ENCODE results near the gene RIPPLY1. TPM values are rescaled to one million over a fixed set of nuclear protein-coding genes. Genes with fewer than 3 reads are reported as not detected.
"Not testable (repeated sequence)": the region's sequence is repeated elsewhere in the genome, so short reads cannot be mapped to it uniquely, and the experiment has no call there.

Gene RIPPLY1
- total RNA-seq, 1 experiment from 2014 or later, result not detected

GRCh38 chrX:106912864-106913263, 9.7 kb upstream of the RIPPLY1 start:
- DNase-seq (ENCODE audit: low spot score), result no peak

GRCh38 chrX:106906361-106906760, 3.2 kb upstream of the RIPPLY1 start:
- DNase-seq (ENCODE audit: low spot score), result no peak

DNA sequence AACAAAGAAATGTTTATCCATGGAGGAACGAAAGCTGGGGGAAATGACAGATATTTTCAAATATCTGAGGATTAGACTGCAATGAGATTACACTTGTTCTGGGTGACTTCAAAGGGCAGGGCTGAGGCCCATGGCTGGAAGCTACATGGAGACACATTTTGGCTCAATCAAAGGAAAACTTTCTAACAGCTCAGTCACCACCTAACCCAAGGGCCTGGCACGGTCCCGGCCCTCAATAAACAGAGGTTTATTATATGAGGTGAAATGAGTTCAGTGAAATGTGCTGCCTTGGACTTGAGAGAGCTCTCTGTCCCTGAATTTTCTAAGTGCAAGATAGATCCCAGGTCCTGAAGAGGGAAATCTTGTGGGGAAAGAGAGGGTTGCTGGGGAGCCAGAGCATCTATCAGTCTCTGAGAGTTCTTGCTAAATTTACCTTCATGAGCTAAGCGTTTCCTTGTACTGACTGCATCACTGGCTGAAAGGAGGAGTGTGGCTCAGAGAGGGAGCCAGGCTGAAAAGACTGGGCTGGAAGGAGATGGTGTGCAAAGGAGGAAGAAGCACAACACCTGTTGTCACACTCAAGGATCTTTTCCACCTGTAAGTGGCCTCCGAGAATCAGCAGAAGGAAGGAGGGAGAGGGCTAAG, 2.0 kb upstream of the RIPPLY1 start:
- DNase-seq (ENCODE audit: low spot score), result no peak

GRCh38 chrX:106903856-106904528, 851 bp upstream of the RIPPLY1 start:
- DNase-seq (ENCODE audit: low spot score), result no peak

- no peak for DNase-seq (ENCODE audit: low spot score)
These were observed 457 bp downstream of the RIPPLY1 start for GRCh38 chrX:106902684-106903083.

DNA sequence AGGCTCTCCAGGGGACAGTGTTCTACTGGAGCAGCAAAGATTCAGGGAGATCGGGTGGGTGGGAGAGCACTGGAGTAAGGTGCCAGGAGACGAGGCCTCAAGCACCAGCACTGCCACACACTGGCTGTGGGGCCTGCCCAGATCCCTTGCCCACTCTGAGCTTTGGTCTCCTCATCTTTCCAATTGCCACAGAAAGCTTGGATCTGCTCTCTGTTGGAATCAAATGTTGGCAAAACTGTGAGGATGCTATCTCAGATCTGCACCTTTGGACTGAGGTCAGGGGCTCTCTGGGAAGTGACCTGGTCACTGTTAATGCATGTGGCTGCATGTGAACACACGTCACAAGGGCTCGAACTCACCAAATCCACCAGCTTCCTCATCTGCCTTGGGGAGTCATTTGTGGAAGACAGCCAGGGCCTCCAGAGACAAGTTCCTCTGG, 1.3 kb downstream of the RIPPLY1 start:
- no peak for DNase-seq (ENCODE audit: low spot score)

DNA sequence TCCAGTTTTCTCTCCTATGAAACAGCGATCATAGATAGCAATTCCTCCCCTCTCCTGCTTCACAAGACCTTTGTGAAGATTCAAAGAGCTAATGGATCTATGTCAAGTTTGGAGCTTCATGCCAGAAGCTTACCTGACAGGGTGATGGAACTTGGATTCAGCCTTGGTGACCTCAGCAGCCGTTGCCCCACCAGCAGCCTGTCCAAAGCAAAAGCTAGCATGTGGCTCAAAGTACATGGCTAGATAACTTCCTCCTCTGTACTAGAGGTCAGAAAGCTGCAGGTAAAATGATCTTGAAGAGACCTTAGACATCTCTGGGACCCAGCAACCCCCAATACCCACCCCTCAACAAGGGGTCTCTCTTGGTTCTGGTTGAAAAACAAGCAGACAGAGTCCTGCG, 1.8 kb downstream of the RIPPLY1 start:
- DNase-seq (ENCODE audit: low spot score), result no peak

GRCh38 chrX:106899841-106900240, 3.3 kb downstream of the RIPPLY1 start:
- no peak for DNase-seq (ENCODE audit: low spot score)

DNA sequence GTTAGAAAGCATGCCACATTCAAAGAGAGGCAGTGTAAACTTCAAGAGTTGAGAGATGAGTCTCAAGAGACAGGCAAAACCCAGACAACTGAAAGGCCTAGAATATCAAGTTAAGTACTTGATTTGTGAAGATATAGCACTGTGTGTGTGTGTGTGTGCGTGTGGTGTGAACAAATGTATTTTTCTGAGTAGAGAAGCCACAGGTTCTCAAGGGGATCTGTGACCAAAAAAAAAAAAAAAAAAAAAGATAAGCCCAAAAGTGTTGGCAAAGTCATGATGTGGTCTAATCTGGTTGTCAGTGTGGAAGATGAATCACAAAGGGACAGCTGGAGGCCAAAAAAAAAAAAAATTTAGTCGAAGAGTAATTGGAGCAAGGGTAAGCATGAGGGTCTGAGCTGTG, 3.9 kb downstream of the RIPPLY1 start:
- DNase-seq (ENCODE audit: low spot score), result no peak

DNA sequence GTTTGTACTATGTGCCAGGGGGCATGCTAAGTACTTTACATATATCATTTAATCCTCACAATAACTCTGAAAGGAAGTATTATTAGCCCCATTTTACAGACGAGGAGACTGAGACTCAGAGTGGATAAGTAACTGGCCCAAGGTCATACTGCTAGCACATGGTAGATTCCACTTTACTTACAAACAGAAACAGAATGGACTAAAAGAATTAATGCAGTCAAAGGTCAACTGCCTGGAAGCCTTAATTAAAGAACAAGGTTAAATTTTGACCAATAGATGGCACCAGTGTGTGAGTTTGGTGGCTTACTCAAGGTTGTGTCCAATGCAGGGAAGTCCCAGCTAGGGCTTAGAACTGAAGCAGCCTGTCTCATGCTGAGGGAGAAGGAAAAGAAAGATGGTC, 4.7 kb downstream of the RIPPLY1 start:
- DNase-seq (ENCODE audit: low spot score), result peak; percentile 23

- peak; percentile 14 for DNase-seq (ENCODE audit: low spot score)
These were observed 5.9 kb downstream of the RIPPLY1 start for GRCh38 chrX:106897259-106897658.

DNA sequence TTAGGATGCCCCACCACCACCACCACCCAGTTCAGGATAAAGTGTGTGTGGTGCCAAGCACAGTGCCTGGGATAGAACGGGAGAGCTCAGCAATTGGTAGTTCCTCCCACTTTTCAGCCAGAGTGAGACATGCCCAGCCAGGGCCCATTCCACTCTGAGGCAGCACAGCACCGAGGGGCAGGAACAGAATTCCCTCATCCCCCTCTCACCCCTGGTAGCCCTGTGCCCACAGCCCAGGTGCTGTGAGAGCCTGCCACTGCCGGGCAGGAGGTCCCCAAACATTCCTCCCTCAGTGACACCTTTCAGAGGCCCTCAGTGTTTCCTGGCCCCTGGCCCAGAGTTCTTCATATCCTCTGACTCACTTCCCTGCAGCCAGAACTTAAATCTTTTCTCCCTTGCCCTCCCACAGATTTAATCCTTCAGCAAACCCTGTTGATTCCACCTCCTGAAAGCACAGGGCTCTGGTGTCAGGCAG, 8.1 kb downstream of the RIPPLY1 start:
- DNase-seq (ENCODE audit: low spot score), result peak; percentile 61

GRCh38 chrX:106894392-106894909, 8.7 kb downstream of the RIPPLY1 start:
- DNase-seq (ENCODE audit: low spot score), result peak; percentile 37

DNA sequence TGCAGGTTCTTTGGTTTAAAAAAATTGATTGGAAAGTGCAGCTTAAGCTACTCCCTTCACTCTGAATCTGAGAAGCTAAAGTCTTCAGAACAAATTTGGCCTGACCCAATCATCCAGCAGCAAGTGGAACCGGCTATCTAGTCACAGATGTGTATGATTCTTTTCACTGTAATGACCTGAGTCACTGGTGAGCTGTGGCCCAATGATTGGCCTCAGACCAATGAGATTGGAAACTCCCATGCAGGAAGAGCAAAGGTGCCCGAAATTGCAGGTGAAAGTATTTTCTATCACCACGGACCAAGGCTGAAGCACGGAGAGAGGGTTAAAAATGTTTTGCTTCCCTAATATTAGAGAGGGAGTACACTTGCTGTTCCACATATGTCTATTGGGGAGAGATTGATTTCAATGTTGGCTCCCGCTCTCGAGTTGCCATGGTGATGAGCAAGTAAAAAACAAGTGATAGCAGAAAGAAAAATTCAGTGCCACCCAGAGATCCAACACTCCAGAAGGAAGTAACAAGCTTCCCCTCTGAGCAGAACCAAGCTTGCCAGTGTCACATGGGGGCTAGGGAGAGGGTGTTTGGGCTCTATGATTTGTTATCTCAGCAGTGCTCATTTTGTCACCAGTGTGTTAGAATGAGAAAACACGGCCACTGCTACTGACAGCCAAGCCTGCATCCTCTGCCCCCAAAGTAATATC, 11.2 kb downstream of the RIPPLY1 start:
- no peak for DNase-seq (ENCODE audit: low spot score)

DNA sequence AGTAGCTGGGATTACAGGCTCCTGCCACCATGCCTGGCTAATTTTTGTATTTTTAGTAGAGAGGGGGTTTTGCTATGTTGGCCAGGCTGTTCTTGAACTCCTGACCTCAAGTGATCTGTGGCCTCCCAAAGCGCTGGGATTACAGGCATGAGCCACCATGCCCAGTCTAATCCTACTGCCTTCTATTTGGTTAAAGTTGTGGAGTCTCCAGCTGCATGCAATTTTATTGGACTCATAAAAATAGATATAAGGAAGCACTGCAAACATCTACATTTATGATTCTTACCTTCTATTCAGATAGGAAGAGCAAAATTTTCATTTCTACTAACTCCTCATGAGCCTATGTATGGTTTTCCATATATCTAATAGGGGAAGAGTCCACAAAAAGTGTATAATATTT, 13.7 kb downstream of the RIPPLY1 start:
- no peak for DNase-seq (ENCODE audit: low spot score)

- no peak for DNase-seq (ENCODE audit: low spot score)
These were observed 28.0 kb downstream of the RIPPLY1 start for GRCh38 chrX:106875151-106875550.

DNA sequence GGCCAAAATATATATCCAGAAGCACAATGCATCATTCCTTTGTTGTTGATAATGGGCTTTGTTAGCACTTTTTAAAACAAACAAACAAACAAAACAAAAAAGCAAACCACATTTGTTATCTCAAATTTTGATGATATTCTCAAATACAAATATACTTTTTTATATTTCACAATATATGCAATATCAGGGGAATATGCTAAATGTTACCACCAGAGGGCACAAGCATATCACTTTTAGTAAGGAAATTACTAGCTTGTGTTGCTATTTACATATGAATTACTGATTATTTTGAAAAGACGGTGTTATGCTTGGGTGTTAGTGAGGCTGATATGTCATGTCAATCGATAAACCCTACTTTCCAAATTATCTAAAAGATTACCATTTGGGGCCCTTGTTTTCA, 29.1 kb downstream of the RIPPLY1 start:
- DNase-seq (ENCODE audit: low spot score), result no peak

DNA sequence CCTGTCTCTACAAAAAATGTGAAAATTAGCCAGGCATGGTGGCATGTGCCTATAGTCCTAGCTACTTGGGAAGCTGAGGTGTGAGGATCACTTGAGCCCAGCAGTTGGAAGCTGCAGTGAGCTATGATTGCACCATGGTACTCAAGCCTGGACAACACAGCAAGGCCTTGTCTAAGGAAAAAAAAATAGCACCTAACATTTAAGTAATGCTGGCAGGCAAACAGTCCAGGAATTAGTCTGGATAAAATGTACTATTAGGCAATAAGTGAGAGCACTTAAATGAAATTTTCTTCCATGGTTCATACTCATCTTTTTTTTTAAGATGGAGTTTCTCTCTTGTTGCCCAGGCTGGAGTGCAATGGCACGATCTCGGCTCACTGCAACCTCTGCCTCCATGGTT, 30.3 kb downstream of the RIPPLY1 start:
- DNase-seq (ENCODE audit: low spot score), result not testable (repeated sequence)

DNA sequence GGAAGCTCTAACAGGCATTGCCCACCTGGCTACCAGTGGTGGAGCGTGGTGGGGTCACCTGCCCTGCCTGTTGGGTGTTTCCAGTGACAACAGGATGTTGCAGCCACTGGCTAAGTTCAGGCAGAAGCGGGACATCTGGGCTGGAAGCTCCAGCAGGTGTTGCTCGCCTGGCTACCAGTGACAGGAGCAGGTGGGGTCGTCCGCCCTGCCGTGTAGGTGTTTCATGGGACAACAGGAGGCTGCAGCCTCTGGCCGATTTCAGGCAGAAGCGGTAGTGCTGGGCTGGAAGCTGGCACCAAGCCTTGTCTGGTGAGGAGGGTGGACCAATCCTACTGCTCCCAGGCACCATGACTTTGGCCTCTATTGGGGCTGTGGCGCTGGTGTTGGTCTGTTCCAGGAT, 39.4 kb downstream of the RIPPLY1 start:
- DNase-seq (ENCODE audit: low spot score), result no peak

GRCh38 chrX:106862972-106863688, 40.0 kb downstream of the RIPPLY1 start:
- DNase-seq (ENCODE audit: low spot score), result no peak
